Neural cell (in vitro differentiated cells): ENCODE measurements around the gene STPG4. TPM values are rescaled to one million over a fixed set of nuclear protein-coding genes. Genes with fewer than 3 reads are reported as not detected.

Source experiments
- H2AFZ ChIP-seq: fragments of 200-600, 300-800 bp; sonication (generic), shearing (Covaris generic); 2 replicates; pipeline ENCODE4 v1.6.0; 2014; ENCODE audit warnings: low read depth, mild to moderate bottlenecking, antibody characterized with exemption, low read length, moderate library complexity
- H3F3A ChIP-seq: fragments of 200-600 bp; shearing (Covaris generic); 2 replicates; pipeline ENCODE4 v1.6.1; 2016; ENCODE audit warnings: mild to moderate bottlenecking, moderate library complexity, mixed read lengths, antibody characterized with exemption, low read length; ENCODE audit not compliant: insufficient read depth, poor library complexity, severe bottlenecking
- H3K27ac ChIP-seq: fragments of 200-600, 300-800 bp; sonication (generic), shearing (Covaris generic); 2 replicates; pipeline ENCODE4 v1.5.1; 2014; ENCODE audit warnings: mild to moderate bottlenecking, low read length, moderate library complexity
- H3K27me3 ChIP-seq: fragments of 300-800, 200-600 bp; sonication (generic), shearing (Covaris generic); 2 replicates; pipeline ENCODE4 v1.6.0; 2014; ENCODE audit warnings: mild to moderate bottlenecking, low read depth, low read length, moderate library complexity; ENCODE audit not compliant: insufficient read depth
- H3K36me3 ChIP-seq: fragments of 300-800, 200-600 bp; sonication (generic), shearing (Covaris generic); 2 replicates; pipeline ENCODE4 v1.5.1; 2014; ENCODE audit warnings: mild to moderate bottlenecking, antibody characterized with exemption, low read length, moderate library complexity; ENCODE audit not compliant: insufficient read depth
- H3K4me2 ChIP-seq: fragments of 300-800, 200-600 bp; sonication (generic), shearing (Covaris generic); 2 replicates; pipeline ENCODE4 v1.6.0; 2014; ENCODE audit warnings: mild to moderate bottlenecking, low read length
- H3K4me3 ChIP-seq: fragments of 300-800, 200-600 bp; sonication (generic), shearing (Covaris generic); 2 replicates; pipeline ENCODE4 v1.5.1; 2014; ENCODE audit warnings: mild to moderate bottlenecking, low read length, moderate library complexity
- H3K79me2 ChIP-seq: fragments of 200-600 bp; shearing (Covaris generic); replicated peaks from 2 replicates; pipeline ENCODE4 v1.6.0; 2014; ENCODE audit warnings: mild to moderate bottlenecking, low read length, moderate library complexity; ENCODE audit not compliant: insufficient read depth
- H3K9ac ChIP-seq: fragments of 300-800, 200-600 bp; sonication (generic), shearing (Covaris generic); 2 replicates; pipeline ENCODE4 v1.6.1; 2016; ENCODE audit warnings: mild to moderate bottlenecking, low read length, mixed read lengths
- H3K9me2 ChIP-seq: fragments of 200-600 bp; shearing (Covaris generic); 2 replicates; pipeline ENCODE4 v1.6.1; 2016; ENCODE audit warnings: mild to moderate bottlenecking, low read length, mixed read lengths; ENCODE audit not compliant: insufficient read depth
- H3K9me3 ChIP-seq: fragments of 200-600, 300-800 bp; sonication (generic), shearing (Covaris generic); 2 replicates; pipeline ENCODE4 v1.6.1; 2016; ENCODE audit warnings: mild to moderate bottlenecking, mixed run types, low read length, moderate library complexity, mixed read lengths
- H4K20me1 ChIP-seq: fragments of 200-600 bp; shearing (Covaris generic); 2 replicates; pipeline ENCODE4 v1.6.1; 2016; ENCODE audit warnings: mild to moderate bottlenecking, mixed run types; ENCODE audit not compliant: insufficient read depth
- CTCF ChIP-seq: fragments of 450-650 bp; IDR thresholded peaks from 2 replicates; pipeline ENCODE4 v1.5.1; 2014; ENCODE audit warnings: antibody characterized with exemption, mild to moderate bottlenecking, moderate library complexity; ENCODE audit not compliant: poor library complexity, severe bottlenecking
- EP300 ChIP-seq: fragments of 450-650 bp; conservative IDR thresholded peaks from 2 replicates; pipeline ENCODE4 v1.6.1; 2014; ENCODE audit warnings: antibody characterized with exemption, mild to moderate bottlenecking, moderate library complexity; ENCODE audit not compliant: poor library complexity, severe bottlenecking
- EZH2 ChIP-seq: fragments of 200-600, 300-800 bp; shearing (Covaris generic), sonication (generic); IDR thresholded peaks from 2 replicates; pipeline ENCODE4 v1.6.1; 2014; ENCODE audit warnings: antibody characterized with exemption, low read length, borderline replicate concordance, mild to moderate bottlenecking; ENCODE audit not compliant: insufficient read depth, poor library complexity, severe bottlenecking
- MXI1 ChIP-seq: fragments of 450-650 bp; conservative IDR thresholded peaks from 2 replicates; pipeline ENCODE4 v1.6.1; 2014; ENCODE audit warnings: antibody characterized with exemption, mild to moderate bottlenecking; ENCODE audit not compliant: poor library complexity, severe bottlenecking
- POLR2AphosphoS5 ChIP-seq: IDR thresholded peaks from 2 replicates; pipeline ENCODE4 v1.6.1; 2012
- RAD21 ChIP-seq: fragments of 450-650 bp; conservative IDR thresholded peaks from 2 replicates; pipeline ENCODE4 v1.6.1; 2014; ENCODE audit warnings: antibody characterized with exemption, mild to moderate bottlenecking, moderate library complexity
- REST ChIP-seq: IDR thresholded peaks from 2 replicates; pipeline ENCODE4 v1.6.1; 2012; ENCODE audit warnings: borderline replicate concordance
- SMC3 ChIP-seq: fragments of 450-650 bp; conservative IDR thresholded peaks from 2 replicates; pipeline ENCODE4 v1.6.1; 2014; ENCODE audit warnings: antibody characterized with exemption, mild to moderate bottlenecking, moderate library complexity; ENCODE audit not compliant: poor library complexity
- TAF1 ChIP-seq: IDR thresholded peaks from 2 replicates; pipeline ENCODE4 v1.6.1; 2012; ENCODE audit warnings: low read depth
- polyA plus RNA-seq: library from polyadenylated mRNA; depleted of rRNA; stranded (reverse); fragments of >200 nt; gene quantifications from 2 replicates; pipeline ENCODE4 v1.2.3, GENCODE V29; 2014

STPG4 gene
- polyA plus RNA-seq, 1 donor from 2014 or later: not detected

GRCh38 chr2:47160660-47161059, 5.6 kb upstream of the STPG4 start:
- no peaks in the 10 kb centered on the region for H3K27me3 ChIP-seq
- peaks cover 38% of the 10 kb centered on the region for H3K79me2 ChIP-seq
- peaks cover 8% of the 10 kb centered on the region for H4K20me1 ChIP-seq
- no peaks in the 10 kb centered on the region for H3K9me3 ChIP-seq
- no peaks in the 10 kb centered on the region for H3K9me2 ChIP-seq
- no peak overlapping the region for H3K9ac ChIP-seq
- no peak overlapping the region for H2AFZ ChIP-seq
- no peaks in the 10 kb centered on the region for H3F3A ChIP-seq
- H3K4me2 ChIP-seq: no peak overlapping the region
- no peak overlapping the region for H3K4me3 ChIP-seq
- no peak overlapping the region for H3K27ac ChIP-seq
- no peak for TF ChIP-seq CTCF
- TF ChIP-seq TAF1: no peak
- no peak for TF ChIP-seq MXI1
- TF ChIP-seq EP300: no peak
- no peak for TF ChIP-seq POLR2AphosphoS5
- H3K36me3 ChIP-seq: no peaks in the 10 kb centered on the region

GRCh38 chr2:47160211-47160610, 5.1 kb upstream of the STPG4 start:
- Histone ChIP-seq H3F3A (no peaks in the 10 kb centered on the region), H3K36me3 (no peaks in the 10 kb centered on the region), H4K20me1 (peaks cover 3% of the 10 kb centered on the region), H2AFZ (no peak overlapping the region), H3K9ac (no peak overlapping the region), H3K27ac (no peak overlapping the region), H3K4me3 (no peak overlapping the region), H3K4me2 (no peak overlapping the region), H3K79me2 (peaks cover 34% of the 10 kb centered on the region), H3K9me3 (no peaks in the 10 kb centered on the region), H3K9me2 (no peaks in the 10 kb centered on the region), H3K27me3 (no peaks in the 10 kb centered on the region)
- TF ChIP-seq MXI1 (no peak), EP300 (no peak), REST (no peak), EZH2 (no peak), POLR2AphosphoS5 (no peak), TAF1 (no peak), RAD21 (no peak), SMC3 (no peak), CTCF (no peak)
